ENCODE results near the gene MRO.

MRO gene

GRCh38 chr18:50750546-50750945 lies 69.3 kb downstream of the MRO start:
- no peak overlapping the region for H3K4me3 ChIP-seq (ENCODE audit: low read length)
- no peaks in the 10 kb centered on the region for H3K9me3 ChIP-seq (ENCODE audit: control insufficient read depth, low read length)

GRCh38 chr18:50749945-50750344 lies 69.9 kb downstream of the MRO start:
- Histone ChIP-seq H3K9me3 (ENCODE audit: control insufficient read depth, low read length) (no peaks in the 10 kb centered on the region), H3K4me3 (ENCODE audit: low read length) (no peak overlapping the region), H3K9ac (ENCODE audit: low read length) (no peak overlapping the region), H3K36me3 (ENCODE audit: control insufficient read depth, insufficient read depth, low read length) (no peaks in the 10 kb centered on the region), H3K4me1 (ENCODE audit: control insufficient read depth, insufficient read depth, low read length) (no peaks in the 10 kb centered on the region), H3K27me3 (ENCODE audit: control insufficient read depth, insufficient read depth, low read length) (no peaks in the 10 kb centered on the region)

More at GRCh38 chr18:50750546-50750945, 69.3 kb downstream of the MRO start:
- no peak overlapping the region for H3K9ac ChIP-seq (ENCODE audit: low read length)
- no peaks in the 10 kb centered on the region for H3K36me3 ChIP-seq (ENCODE audit: control insufficient read depth, insufficient read depth, low read length)
- no peaks in the 10 kb centered on the region for H3K27me3 ChIP-seq (ENCODE audit: control insufficient read depth, insufficient read depth, low read length)
- H3K4me1 ChIP-seq (ENCODE audit: control insufficient read depth, insufficient read depth, low read length): no peaks in the 10 kb centered on the region

GRCh38 chr18:50749421-50749820 lies 70.4 kb downstream of the MRO start:
- Histone ChIP-seq H3K36me3 (ENCODE audit: control insufficient read depth, insufficient read depth, low read length) (no peaks in the 10 kb centered on the region), H3K9ac (ENCODE audit: low read length) (no peak overlapping the region), H3K9me3 (ENCODE audit: control insufficient read depth, low read length) (no peaks in the 10 kb centered on the region), H3K4me1 (ENCODE audit: control insufficient read depth, insufficient read depth, low read length) (no peaks in the 10 kb centered on the region), H3K4me3 (ENCODE audit: low read length) (no peak overlapping the region), H3K27me3 (ENCODE audit: control insufficient read depth, insufficient read depth, low read length) (no peaks in the 10 kb centered on the region)

- H3K9me3 ChIP-seq (ENCODE audit: control insufficient read depth, low read length): no peaks in the 10 kb centered on the region
- H3K4me3 ChIP-seq (ENCODE audit: low read length): no peak overlapping the region
- H3K4me1 ChIP-seq (ENCODE audit: control insufficient read depth, insufficient read depth, low read length): no peaks in the 10 kb centered on the region
- H3K27me3 ChIP-seq (ENCODE audit: control insufficient read depth, insufficient read depth, low read length): no peaks in the 10 kb centered on the region
- H3K9ac ChIP-seq (ENCODE audit: low read length): no peak overlapping the region
- no peaks in the 10 kb centered on the region for H3K36me3 ChIP-seq (ENCODE audit: control insufficient read depth, insufficient read depth, low read length)
These were observed 71.3 kb downstream of the MRO start for GRCh38 chr18:50748243-50749229.

GRCh38 chr18:50747849-50748242 lies 72.0 kb downstream of the MRO start:
- Histone ChIP-seq H3K4me3 (ENCODE audit: low read length) (no peak overlapping the region), H3K36me3 (ENCODE audit: control insufficient read depth, insufficient read depth, low read length) (no peaks in the 10 kb centered on the region), H3K9ac (ENCODE audit: low read length) (no peak overlapping the region)

GRCh38 chr18:50745945-50746344 lies 73.9 kb downstream of the MRO start:
- Histone ChIP-seq H3K4me1 (ENCODE audit: control insufficient read depth, insufficient read depth, low read length) (no peaks in the 10 kb centered on the region), H3K4me3 (ENCODE audit: low read length) (no peak overlapping the region), H3K9ac (ENCODE audit: low read length) (no peak overlapping the region), H3K9me3 (ENCODE audit: control insufficient read depth, low read length) (no peaks in the 10 kb centered on the region), H3K36me3 (ENCODE audit: control insufficient read depth, insufficient read depth, low read length) (no peaks in the 10 kb centered on the region), H3K27me3 (ENCODE audit: control insufficient read depth, insufficient read depth, low read length) (no peaks in the 10 kb centered on the region)

More at GRCh38 chr18:50747849-50748242, 72.0 kb downstream of the MRO start:
- no peaks in the 10 kb centered on the region for H3K9me3 ChIP-seq (ENCODE audit: control insufficient read depth, low read length)
- H3K4me1 ChIP-seq (ENCODE audit: control insufficient read depth, insufficient read depth, low read length): no peaks in the 10 kb centered on the region
- H3K27me3 ChIP-seq (ENCODE audit: control insufficient read depth, insufficient read depth, low read length): no peaks in the 10 kb centered on the region
